Calu3 (cell line): ENCODE measurements around the gene C1QTNF4. TPM values are rescaled to one million over a fixed set of nuclear protein-coding genes. Genes with fewer than 3 reads are reported as not detected.

Source experiments
- BruUV-seq: library from RNA; stranded (reverse); fragments of 400-500 nt; replicated peaks from 2 replicates; lab custom pipeline; 2021; lab: Mats Ljungman, UMichigan
- CTCF ChIA-PET: fragments of 300-600 bp; sonication (Branson Sonifier 250); formaldehyde crosslinking; loops from one replicate; lab custom pipeline; 2022; ENCODE audit warnings: antibody characterized with exemption; lab: Charles Lee
- DNase-seq: peaks from one replicate; pipeline ENCODE4 v3.0.0; 2022
- H3K27ac Mint-ChIP-seq: one replicate; pipeline ENCODE4 v1.8.0; 2022; ENCODE audit warnings: mixed read lengths; ENCODE audit not compliant: unreplicated experiment
- H3K27me3 Mint-ChIP-seq: one replicate; pipeline ENCODE4 v1.8.0; 2022; ENCODE audit warnings: mixed read lengths; ENCODE audit not compliant: unreplicated experiment
- H3K36me3 Mint-ChIP-seq: one replicate; pipeline ENCODE4 v1.8.0; 2022; ENCODE audit warnings: mild to moderate bottlenecking, moderate library complexity, mixed read lengths; ENCODE audit not compliant: insufficient read depth, unreplicated experiment
- H3K4me1 Mint-ChIP-seq: one replicate; pipeline ENCODE4 v1.8.0; 2022; ENCODE audit warnings: mild to moderate bottlenecking, low read depth, mixed read lengths; ENCODE audit not compliant: unreplicated experiment
- H3K4me3 Mint-ChIP-seq: one replicate; pipeline ENCODE4 v1.8.0; 2022; ENCODE audit warnings: mild to moderate bottlenecking, low read depth, moderate library complexity, mixed read lengths; ENCODE audit not compliant: unreplicated experiment
- H3K9me3 Mint-ChIP-seq: one replicate; pipeline ENCODE4 v1.8.0; 2022; ENCODE audit warnings: low read depth, mixed read lengths; ENCODE audit not compliant: unreplicated experiment
- intact Hi-C: fragments of 100-400 bp; cut with micrococcal nuclease; formaldehyde crosslinking; loops from one replicate; pipeline ENCODE4 v1.10.0; 2022; ENCODE audit not compliant: unreplicated experiment
- total RNA-seq: library from RNA; stranded (reverse); gene quantifications from 2 replicates; pipeline ENCODE4 v1.2.3, GENCODE V29; 2022
- TF ChIP-seq, protein P1 (sequence below): fragments of 200-600 bp; IDR thresholded peaks from one replicate; pipeline ENCODE4 v1.8.0; 2022; ENCODE audit warnings: antibody characterized with exemption; ENCODE audit not compliant: unreplicated experiment

C1QTNF4 gene
- total RNA-seq, 1 experiment from 2014 or later, result not detected

DNA sequence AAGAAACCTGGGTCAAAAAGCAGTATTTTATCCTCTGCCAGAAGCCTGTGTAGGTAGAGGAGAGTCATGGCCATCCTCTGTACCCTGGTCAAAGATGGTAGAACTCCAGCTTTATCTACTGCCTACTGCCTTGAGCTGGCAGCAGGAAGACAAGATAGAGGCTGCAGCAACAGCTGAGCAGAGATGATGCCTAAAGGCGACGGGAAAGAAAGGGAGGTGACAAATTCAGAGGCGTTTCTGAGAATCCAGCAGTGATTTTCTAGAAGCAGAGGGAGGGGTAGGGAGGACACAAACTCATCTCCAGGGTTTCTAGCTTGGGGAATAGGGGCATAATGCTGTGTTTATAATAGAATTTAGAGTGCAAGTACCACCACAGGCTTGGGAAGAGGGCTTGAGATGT is 15.5 kb upstream of the C1QTNF4 start:
- no peaks in the 10 kb centered on the region for H3K36me3 Mint-ChIP-seq
- BruUV-seq, result no TSS peak
- H3K27ac Mint-ChIP-seq, result no peak overlapping the region
- intact Hi-C loops, result no loop called here
- H3K4me1 Mint-ChIP-seq, result no peaks in the 10 kb centered on the region
- H3K4me3 Mint-ChIP-seq, result no peak overlapping the region
- TF ChIP-seq, protein P1, sequence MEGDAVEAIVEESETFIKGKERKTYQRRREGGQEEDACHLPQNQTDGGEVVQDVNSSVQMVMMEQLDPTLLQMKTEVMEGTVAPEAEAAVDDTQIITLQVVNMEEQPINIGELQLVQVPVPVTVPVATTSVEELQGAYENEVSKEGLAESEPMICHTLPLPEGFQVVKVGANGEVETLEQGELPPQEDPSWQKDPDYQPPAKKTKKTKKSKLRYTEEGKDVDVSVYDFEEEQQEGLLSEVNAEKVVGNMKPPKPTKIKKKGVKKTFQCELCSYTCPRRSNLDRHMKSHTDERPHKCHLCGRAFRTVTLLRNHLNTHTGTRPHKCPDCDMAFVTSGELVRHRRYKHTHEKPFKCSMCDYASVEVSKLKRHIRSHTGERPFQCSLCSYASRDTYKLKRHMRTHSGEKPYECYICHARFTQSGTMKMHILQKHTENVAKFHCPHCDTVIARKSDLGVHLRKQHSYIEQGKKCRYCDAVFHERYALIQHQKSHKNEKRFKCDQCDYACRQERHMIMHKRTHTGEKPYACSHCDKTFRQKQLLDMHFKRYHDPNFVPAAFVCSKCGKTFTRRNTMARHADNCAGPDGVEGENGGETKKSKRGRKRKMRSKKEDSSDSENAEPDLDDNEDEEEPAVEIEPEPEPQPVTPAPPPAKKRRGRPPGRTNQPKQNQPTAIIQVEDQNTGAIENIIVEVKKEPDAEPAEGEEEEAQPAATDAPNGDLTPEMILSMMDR, result no peak
- DNase-seq, result no peak
- peaks cover 19% of the 10 kb centered on the region for H3K27me3 Mint-ChIP-seq
- no peaks in the 10 kb centered on the region for H3K9me3 Mint-ChIP-seq
- CTCF ChIA-PET, result no interaction called here

DNA sequence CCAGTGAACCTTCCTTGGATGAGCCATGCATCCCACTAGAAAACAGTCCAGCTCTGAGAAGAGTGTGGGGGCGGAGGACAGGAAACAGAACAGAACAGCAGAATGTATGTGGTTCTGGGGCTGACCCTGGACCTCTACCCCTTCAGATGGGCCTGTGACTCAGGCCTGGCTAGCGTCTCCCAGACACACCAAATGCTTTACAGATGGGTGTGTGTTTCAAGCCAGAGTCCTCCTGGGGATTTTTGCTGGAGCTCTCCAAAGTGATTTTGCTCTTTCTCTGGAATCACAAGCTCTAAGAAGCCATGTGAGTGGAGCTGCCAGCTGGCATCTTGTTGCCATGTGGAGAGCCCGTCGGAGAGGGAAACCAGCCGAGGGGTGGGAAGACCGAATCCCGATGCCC is 13.2 kb upstream of the C1QTNF4 start:
- H3K4me3 Mint-ChIP-seq, result no peak overlapping the region
- H3K27me3 Mint-ChIP-seq, result peaks cover 25% of the 10 kb centered on the region
- no peaks in the 10 kb centered on the region for H3K4me1 Mint-ChIP-seq
- intact Hi-C loops, result no loop called here
- no TSS peak for BruUV-seq
- no peaks in the 10 kb centered on the region for H3K36me3 Mint-ChIP-seq
- no peak overlapping the region for H3K27ac Mint-ChIP-seq
- TF ChIP-seq, protein P1, result no peak
- CTCF ChIA-PET, result no interaction called here
- H3K9me3 Mint-ChIP-seq, result no peaks in the 10 kb centered on the region
- DNase-seq, result no peak

DNA sequence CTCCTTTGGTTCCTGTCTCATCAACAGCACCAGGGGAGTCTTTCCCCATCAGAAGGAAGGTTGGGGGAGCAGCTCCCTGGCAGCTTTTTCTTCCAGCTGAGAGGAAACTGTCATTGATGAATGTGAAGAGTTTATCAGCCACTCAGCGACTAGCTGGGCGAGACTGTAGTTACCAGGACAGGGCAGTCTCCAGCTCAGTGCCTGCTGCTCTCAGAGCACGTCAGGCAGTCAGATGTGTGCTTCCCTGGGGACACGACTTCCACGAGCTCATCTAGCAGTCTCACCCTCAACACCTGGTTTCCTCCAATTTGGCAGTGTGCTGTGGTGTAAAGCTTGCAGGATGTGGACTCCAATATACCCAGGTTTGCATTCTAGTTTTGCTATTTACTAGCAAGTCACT is 12.5 kb upstream of the C1QTNF4 start:
- Mint-ChIP-seq H3K36me3 (no peaks in the 10 kb centered on the region), H3K27me3 (peaks cover 32% of the 10 kb centered on the region), H3K4me1 (no peaks in the 10 kb centered on the region), H3K4me3 (no peak overlapping the region), H3K27ac (no peak overlapping the region), H3K9me3 (no peaks in the 10 kb centered on the region)
- TF ChIP-seq, protein P1, result no peak
- CTCF ChIA-PET, result no interaction called here
- no TSS peak for BruUV-seq
- no peak for DNase-seq
- intact Hi-C loops, result no loop called here

DNA sequence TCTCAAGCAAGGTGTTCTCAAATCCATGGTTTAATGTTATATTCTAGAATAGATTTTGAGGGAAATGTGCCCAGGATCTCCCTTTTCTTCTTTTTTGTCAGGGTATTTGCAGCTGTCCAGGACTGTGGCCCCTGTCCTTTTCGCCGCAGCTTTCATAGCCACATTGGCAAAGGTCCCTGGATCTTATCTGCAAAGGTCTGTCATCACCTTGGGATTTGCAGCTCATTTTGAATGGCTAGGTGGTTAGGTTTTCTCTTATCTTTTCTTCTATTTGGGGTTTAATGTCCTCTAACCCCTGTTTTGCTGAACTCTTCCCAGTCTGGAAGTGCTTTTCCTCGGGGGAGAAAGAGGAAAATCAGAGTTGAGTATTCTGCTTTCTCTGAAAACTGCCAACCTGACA is 11.7 kb upstream of the C1QTNF4 start:
- no peak for DNase-seq
- intact Hi-C loops, result no loop called here
- H3K9me3 Mint-ChIP-seq, result no peaks in the 10 kb centered on the region
- no peak overlapping the region for H3K27ac Mint-ChIP-seq
- H3K27me3 Mint-ChIP-seq, result peaks cover 33% of the 10 kb centered on the region
- CTCF ChIA-PET, result interaction anchor here (0.6 kb wide), 1 partner anchor 96 kb away, joined by 3 read pairs; no protein-coding TSS in a partner anchor
- no peak overlapping the region for H3K4me3 Mint-ChIP-seq
- H3K36me3 Mint-ChIP-seq, result no peaks in the 10 kb centered on the region
- TF ChIP-seq, protein P1, result no peak
- no TSS peak for BruUV-seq
- H3K4me1 Mint-ChIP-seq, result no peaks in the 10 kb centered on the region
